PC-9 (cell line): ENCODE results near the gene KIFC3.

Source experiments
- EZH2 ChIP-seq: fragments of 200-600 bp; sonication (generic); IDR thresholded peaks from 2 replicates; pipeline ENCODE4 v1.8.0; 2017; ENCODE audit warnings: antibody characterized with exemption, low read depth
- TF ChIP-seq, protein P1 (sequence below): fragments of 200-600 bp; sonication (generic); conservative IDR thresholded peaks from 2 replicates; pipeline ENCODE4 v1.6.1; 2017; ENCODE audit warnings: mixed run types, antibody characterized with exemption, mild to moderate bottlenecking, moderate library complexity

DNA sequence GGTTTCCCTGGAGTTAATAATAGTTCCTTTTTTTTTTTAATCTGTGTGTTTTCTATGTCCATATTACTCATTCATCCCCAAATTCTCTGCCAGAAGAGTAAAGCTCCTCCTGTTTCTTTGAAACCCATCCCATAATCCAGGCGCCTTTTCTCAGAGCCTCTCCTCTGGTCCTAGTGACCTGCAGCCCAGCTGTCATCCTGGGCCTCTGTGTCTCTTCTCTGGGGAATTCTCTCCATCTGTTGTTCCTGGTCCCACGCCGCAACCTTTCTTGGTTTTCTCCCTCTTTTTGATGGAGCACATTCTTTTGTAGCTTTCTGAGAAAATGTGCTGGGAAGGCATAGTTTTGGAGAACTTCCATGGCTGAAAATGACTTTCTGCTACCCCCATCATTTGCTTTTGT lies 56.5 kb downstream of the KIFC3 start:
- TF ChIP-seq, protein P1, sequence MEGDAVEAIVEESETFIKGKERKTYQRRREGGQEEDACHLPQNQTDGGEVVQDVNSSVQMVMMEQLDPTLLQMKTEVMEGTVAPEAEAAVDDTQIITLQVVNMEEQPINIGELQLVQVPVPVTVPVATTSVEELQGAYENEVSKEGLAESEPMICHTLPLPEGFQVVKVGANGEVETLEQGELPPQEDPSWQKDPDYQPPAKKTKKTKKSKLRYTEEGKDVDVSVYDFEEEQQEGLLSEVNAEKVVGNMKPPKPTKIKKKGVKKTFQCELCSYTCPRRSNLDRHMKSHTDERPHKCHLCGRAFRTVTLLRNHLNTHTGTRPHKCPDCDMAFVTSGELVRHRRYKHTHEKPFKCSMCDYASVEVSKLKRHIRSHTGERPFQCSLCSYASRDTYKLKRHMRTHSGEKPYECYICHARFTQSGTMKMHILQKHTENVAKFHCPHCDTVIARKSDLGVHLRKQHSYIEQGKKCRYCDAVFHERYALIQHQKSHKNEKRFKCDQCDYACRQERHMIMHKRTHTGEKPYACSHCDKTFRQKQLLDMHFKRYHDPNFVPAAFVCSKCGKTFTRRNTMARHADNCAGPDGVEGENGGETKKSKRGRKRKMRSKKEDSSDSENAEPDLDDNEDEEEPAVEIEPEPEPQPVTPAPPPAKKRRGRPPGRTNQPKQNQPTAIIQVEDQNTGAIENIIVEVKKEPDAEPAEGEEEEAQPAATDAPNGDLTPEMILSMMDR = no peak
- no peak for TF ChIP-seq EZH2
